Osteoblast (primary cell): ENCODE measurements around the gene TNNC2. TPM values are rescaled to one million over a fixed set of nuclear protein-coding genes. Genes with fewer than 3 reads are reported as not detected.

Experiments
- DNase-seq: peaks from one replicate; pipeline ENCODE4 v3.0.0; 2011; ENCODE audit warnings: low spot score, mixed read lengths; ENCODE audit not compliant: insufficient read length; ENCODE audit errors: missing footprints
- H2AFZ ChIP-seq: 2 replicates; pipeline ENCODE4 v1.6.0; 2011; ENCODE audit warnings: mild to moderate bottlenecking, low read length
- H3K27ac ChIP-seq: 2 replicates; pipeline ENCODE4 v1.5.1; 2011; ENCODE audit warnings: mild to moderate bottlenecking, low read depth, low read length, moderate library complexity
- H3K27me3 ChIP-seq: 2 replicates; pipeline ENCODE4 v1.6.0; 2012; ENCODE audit warnings: mild to moderate bottlenecking, control low read depth, inconsistent platforms, low read length, moderate library complexity; ENCODE audit not compliant: insufficient read depth
- H3K36me3 ChIP-seq: 2 replicates; pipeline ENCODE4 v1.5.1; 2011; ENCODE audit warnings: mild to moderate bottlenecking, low read length, control low read depth, moderate library complexity; ENCODE audit not compliant: insufficient read depth
- H3K4me1 ChIP-seq: 2 replicates; pipeline ENCODE4 v1.5.1; 2011; ENCODE audit warnings: mild to moderate bottlenecking, low read length, control low read depth, moderate library complexity; ENCODE audit not compliant: insufficient read depth
- H3K4me2 ChIP-seq: 2 replicates; pipeline ENCODE4 v1.6.0; 2011; ENCODE audit warnings: mild to moderate bottlenecking, low read length; ENCODE audit not compliant: insufficient read depth
- H3K4me3 ChIP-seq: fragments of 200-600 bp; sonication (generic); 3 replicates; pipeline ENCODE4 v1.5.1; 2012; ENCODE audit warnings: mild to moderate bottlenecking, low read length, inconsistent platforms; ENCODE audit not compliant: insufficient read depth
- H3K79me2 ChIP-seq: 2 replicates; pipeline ENCODE4 v1.6.0; 2012; ENCODE audit warnings: mild to moderate bottlenecking, low read length, control low read depth, inconsistent platforms; ENCODE audit not compliant: insufficient read depth
- H3K9me3 ChIP-seq: 2 replicates; pipeline ENCODE4 v1.5.1; 2011; ENCODE audit warnings: low read depth, low read length, control low read depth
- H4K20me1 ChIP-seq: 2 replicates; pipeline ENCODE4 v1.6.0; 2012; ENCODE audit warnings: mild to moderate bottlenecking, low read length, control low read depth; ENCODE audit not compliant: insufficient read depth
- CTCF ChIP-seq: IDR thresholded peaks from 2 replicates; pipeline ENCODE4 v1.5.1; 2011; ENCODE audit warnings: mild to moderate bottlenecking, low read depth, low read length, moderate library complexity; ENCODE audit errors: extremely low read depth
- total RNA-seq: library from RNA; depleted of rRNA; stranded (reverse); fragments of >200 nt; gene quantifications from 2 replicates; pipeline ENCODE4 v1.2.3, GENCODE V29; 2012

Gene TNNC2
- total RNA-seq, 1 donor, result 0.36 TPM

- no peaks in the 10 kb centered on the region for H3K27me3 ChIP-seq
- peak overlapping the region; percentile 35 for H2AFZ ChIP-seq
- H3K4me3 ChIP-seq, result no peak overlapping the region
- H4K20me1 ChIP-seq, result no peaks in the 10 kb centered on the region
- no peaks in the 10 kb centered on the region for H3K9me3 ChIP-seq
- H3K4me2 ChIP-seq, result peak overlapping the region; percentile 36
- H3K27ac ChIP-seq, result peak overlapping the region; percentile 31
- H3K4me1 ChIP-seq, result peaks cover 15% of the 10 kb centered on the region
- peaks cover 17% of the 10 kb centered on the region for H3K36me3 ChIP-seq
- peaks cover 26% of the 10 kb centered on the region for H3K79me2 ChIP-seq
- no peak for TF ChIP-seq CTCF
- DNase-seq, result peak; percentile 92
Observed at GRCh38 chr20:45817376-45818194, 9.5 kb downstream of the TNNC2 start.

GRCh38 chr20:45816951-45817350, 10.2 kb downstream of the TNNC2 start:
- Histone ChIP-seq H3K4me3 (no peak overlapping the region), H3K4me2 (no peak overlapping the region), H2AFZ (no peak overlapping the region), H3K79me2 (peaks cover 27% of the 10 kb centered on the region), H4K20me1 (no peaks in the 10 kb centered on the region), H3K9me3 (no peaks in the 10 kb centered on the region), H3K36me3 (peaks cover 17% of the 10 kb centered on the region), H3K27ac (peak overlapping the region; percentile 31), H3K4me1 (peaks cover 15% of the 10 kb centered on the region), H3K27me3 (no peaks in the 10 kb centered on the region)
- no peak for DNase-seq
- TF ChIP-seq CTCF, result no peak

GRCh38 chr20:45814314-45814713, 12.8 kb downstream of the TNNC2 start:
- H3K36me3 ChIP-seq, result peaks cover 40% of the 10 kb centered on the region
- H3K4me2 ChIP-seq, result peak overlapping the region; percentile 15
- no peak overlapping the region for H3K27ac ChIP-seq
- no peaks in the 10 kb centered on the region for H3K27me3 ChIP-seq
- H4K20me1 ChIP-seq, result no peaks in the 10 kb centered on the region
- no peak for TF ChIP-seq CTCF
- no peak for DNase-seq
- H3K79me2 ChIP-seq, result peaks cover 27% of the 10 kb centered on the region
- H3K4me3 ChIP-seq, result no peak overlapping the region
- peaks cover 15% of the 10 kb centered on the region for H3K4me1 ChIP-seq
- no peaks in the 10 kb centered on the region for H3K9me3 ChIP-seq
- H2AFZ ChIP-seq, result no peak overlapping the region

- Histone ChIP-seq H4K20me1 (no peaks in the 10 kb centered on the region), H3K79me2 (peaks cover 27% of the 10 kb centered on the region), H3K27me3 (no peaks in the 10 kb centered on the region), H3K9me3 (no peaks in the 10 kb centered on the region), H3K4me1 (peaks cover 15% of the 10 kb centered on the region), H3K4me2 (peak overlapping the region; percentile 97), H3K27ac (peak overlapping the region; percentile 59), H3K4me3 (peak overlapping the region; percentile 87), H2AFZ (peak overlapping the region; percentile 85), H3K36me3 (peaks cover 48% of the 10 kb centered on the region)
- TF ChIP-seq CTCF, result no peak
- no peak for DNase-seq
Observed at GRCh38 chr20:45813489-45813888, 13.6 kb downstream of the TNNC2 start.
